ENCODE measurements around the gene EPN1. TPM values are rescaled to one million over a fixed set of nuclear protein-coding genes. Genes with fewer than 3 reads are reported as not detected.

Gene EPN1
- total and polyA plus RNA-seq, 2 of the 8 experiments (the other 6 are each of a cell fraction or from before 2014, with no cell fraction given) = 49.6 to 200 TPM

- TF ChIP-seq ZNF274 (IDR thresholded peaks at IDR 0.05; ENCODE audit: borderline replicate concordance, extremely low read depth, low read length) (no peak), ATF3 (IDR thresholded peaks at IDR 0.05; ENCODE audit: insufficient read depth, low read depth, low read length) (no peak), CHD2 (IDR thresholded peaks at IDR 0.05; ENCODE audit: low read length) (no peak), HDAC2 (IDR thresholded peaks at IDR 0.05; ENCODE audit: borderline replicate concordance in 1 of 2, low read depth in 2 of 2, low read length in 2 of 2) (no peak), CTBP2 (IDR thresholded peaks at IDR 0.05; ENCODE audit: borderline replicate concordance, insufficient read depth, insufficient read length, low read length) (no peak), E2F6 (IDR thresholded peaks at IDR 0.05) (no peak; the same call in 1 of the 2 replicates), POLR2AphosphoS5 (IDR thresholded peaks at IDR 0.05; ENCODE audit: low read depth, low read length) (no peak), ASH2L (IDR thresholded peaks at IDR 0.05; ENCODE audit: low read length) (peak; percentile 75), KDM1A (IDR thresholded peaks at IDR 0.05; ENCODE audit: borderline replicate concordance, low read length) (no peak), BCL11A (IDR thresholded peaks at IDR 0.05; ENCODE audit: low read depth in 2 of 2, low read length in 2 of 2) (no peak), YY1 (IDR thresholded peaks at IDR 0.05; ENCODE audit: low read depth, low read length) (peak; percentile 5; the same call in 1 of the 2 replicates), CEBPB (IDR thresholded peaks at IDR 0.05; ENCODE audit: low read depth, low read length) (no peak), RXRA (IDR thresholded peaks at IDR 0.05; ENCODE audit: insufficient read depth, low read depth, low read length) (no peak), SAP30 (IDR thresholded peaks at IDR 0.05; ENCODE audit: insufficient read depth, insufficient replicate concordance, low read length) (no peak), TCF12 (IDR thresholded peaks at IDR 0.05; ENCODE audit: low read depth, low read length) (no peak), MAX (IDR thresholded peaks at IDR 0.05) (no peak; the same call in 1 of the 2 replicates), RNF2 (IDR thresholded peaks at IDR 0.05; ENCODE audit: borderline replicate concordance, low read depth, low read length, missing control alignments, poor library complexity, severe bottlenecking) (no peak), JUN (IDR thresholded peaks at IDR 0.05; ENCODE audit: low read depth, low read length) (no peak)
Observed at GRCh38 chr19:55640577-55641425, 34.2 kb upstream of the EPN1 start, which contains the start of gene ZNF580 (continued).

Measured in H1 (cell line).